Germinal center (tissue), 1 donor: ENCODE data around the gene IFIT5.
A peak's percentile ranks its signal among the peaks of the same experiment; 100 is the strongest.
"Not testable (repeated sequence)": the region's sequence is repeated elsewhere in the genome, so short reads cannot be mapped to it uniquely, and the experiment has no call there.

Experiments used
- DNase-seq: peaks from one replicate; pipeline ENCODE4 v3.0.0; 2012; ENCODE audit warnings: mixed read lengths, low spot score

Gene IFIT5, protein sequence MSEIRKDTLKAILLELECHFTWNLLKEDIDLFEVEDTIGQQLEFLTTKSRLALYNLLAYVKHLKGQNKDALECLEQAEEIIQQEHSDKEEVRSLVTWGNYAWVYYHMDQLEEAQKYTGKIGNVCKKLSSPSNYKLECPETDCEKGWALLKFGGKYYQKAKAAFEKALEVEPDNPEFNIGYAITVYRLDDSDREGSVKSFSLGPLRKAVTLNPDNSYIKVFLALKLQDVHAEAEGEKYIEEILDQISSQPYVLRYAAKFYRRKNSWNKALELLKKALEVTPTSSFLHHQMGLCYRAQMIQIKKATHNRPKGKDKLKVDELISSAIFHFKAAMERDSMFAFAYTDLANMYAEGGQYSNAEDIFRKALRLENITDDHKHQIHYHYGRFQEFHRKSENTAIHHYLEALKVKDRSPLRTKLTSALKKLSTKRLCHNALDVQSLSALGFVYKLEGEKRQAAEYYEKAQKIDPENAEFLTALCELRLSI

DNA sequence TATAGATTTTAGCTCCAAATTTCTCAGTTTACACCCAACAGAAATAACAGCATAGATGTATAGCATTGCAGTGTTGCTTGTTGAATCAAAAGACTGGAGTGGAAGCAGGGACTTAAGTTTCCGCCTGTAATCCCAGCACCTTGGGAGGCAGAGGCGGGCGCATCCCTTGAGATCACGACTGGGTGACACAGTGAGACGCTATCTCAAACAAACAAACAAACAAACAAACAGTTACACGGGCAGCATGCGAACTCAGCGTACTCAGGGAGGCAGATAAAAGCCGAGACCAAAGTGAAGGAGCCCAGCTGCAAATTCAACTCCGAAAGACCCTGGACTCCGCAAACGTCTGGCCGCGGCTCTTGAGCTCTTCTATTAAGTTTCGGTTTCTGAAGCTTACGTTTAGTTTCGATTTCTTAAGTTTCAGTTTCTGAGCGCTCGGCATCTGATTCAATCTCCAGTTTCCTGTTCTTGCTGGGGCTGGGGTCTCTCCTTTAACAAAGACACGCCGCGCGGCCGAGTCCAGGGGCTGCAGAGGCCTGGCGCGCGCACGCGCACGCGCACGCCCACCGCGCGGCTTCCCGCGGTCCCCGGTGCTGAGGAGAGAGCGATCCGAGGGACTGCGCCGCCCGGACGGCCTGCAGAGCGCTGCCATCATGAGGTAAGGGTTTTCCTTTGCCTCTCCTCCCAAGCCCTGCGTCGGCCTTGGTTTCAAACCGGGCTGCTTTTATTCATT lies at the start of gene IFIT5:
Gene IFIT5 (plus strand): TSS at position 423 of the 733 bp plus-strand sequence. CDS start 231 bp downstream, at position 654.
- DNase-seq = peak; percentile 60

- no peak for DNase-seq
These were observed 46.8 kb upstream of the IFIT5 start for GRCh38 chr10:89367529-89367928.

DNA sequence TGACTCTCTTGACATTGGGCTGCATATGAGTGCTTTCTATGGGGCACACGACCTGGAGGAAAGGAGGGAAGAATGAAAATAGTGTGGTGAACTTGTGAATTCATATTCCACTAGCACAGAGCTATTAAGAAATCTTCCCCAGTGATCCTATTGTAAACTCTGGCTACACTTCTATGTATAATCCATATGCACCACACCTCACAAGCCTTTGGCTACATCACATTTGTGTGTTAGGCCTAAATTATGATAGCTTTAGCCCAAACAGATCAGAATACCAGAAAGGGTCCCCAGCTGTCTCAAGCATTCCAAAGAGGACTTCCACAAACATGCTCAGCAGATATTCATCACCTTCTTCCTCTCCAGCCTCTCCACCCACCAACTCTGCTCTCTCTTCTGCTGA lies 46.2 kb upstream of the IFIT5 start:
- no peak for DNase-seq

DNA sequence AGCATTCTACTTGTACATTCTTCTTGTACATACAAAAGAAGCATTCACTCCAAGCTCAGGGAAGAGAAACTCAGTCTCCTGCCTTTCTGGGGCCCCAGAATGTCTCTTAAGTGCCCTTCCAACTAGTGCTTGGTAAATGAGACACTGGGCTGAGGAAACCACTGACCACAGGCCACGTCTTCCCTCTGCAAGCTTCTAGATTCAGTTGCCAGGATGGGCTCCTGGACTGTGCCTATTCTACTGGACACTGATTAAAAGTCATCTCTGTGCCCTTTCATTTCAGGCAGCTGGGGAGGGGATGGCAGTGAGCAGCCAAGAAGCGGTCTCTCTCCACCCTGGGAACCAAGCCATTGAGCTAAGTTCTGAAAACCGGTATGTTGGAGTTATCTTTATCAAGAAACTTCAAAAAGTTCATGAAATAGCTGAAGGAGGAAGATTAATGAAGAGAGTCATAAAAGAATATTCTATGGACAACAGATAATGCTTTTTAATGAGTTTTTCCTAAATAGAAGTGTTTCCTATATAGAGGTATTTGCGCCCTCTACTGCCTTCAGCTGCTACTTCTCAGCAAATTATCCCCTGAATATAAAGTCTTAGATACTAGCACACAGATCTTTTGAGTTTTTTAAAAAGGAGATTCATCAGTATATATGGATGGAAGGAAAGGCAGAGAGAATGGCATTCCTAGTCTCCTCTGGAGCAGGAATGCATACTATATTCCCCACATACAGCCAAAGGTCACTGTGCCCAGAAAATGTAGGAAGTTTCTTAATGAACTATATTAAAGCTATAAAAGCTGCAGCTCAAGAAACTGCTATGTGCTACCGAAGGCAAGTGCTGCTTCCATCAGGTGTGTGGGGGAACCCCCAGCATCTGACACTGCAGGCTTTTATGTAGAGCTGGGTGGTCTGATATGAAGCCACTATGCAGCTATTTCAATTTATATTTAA lies 44.9 kb upstream of the IFIT5 start:
- DNase-seq = peak; percentile 22

- DNase-seq = no peak
These were observed 43.3 kb upstream of the IFIT5 start for GRCh38 chr10:89371079-89371478.

GRCh38 chr10:89371987-89372386 lies 42.4 kb upstream of the IFIT5 start:
- DNase-seq = no peak

- no peak for DNase-seq
These were observed 40.3 kb upstream of the IFIT5 start for GRCh38 chr10:89373916-89374711.

GRCh38 chr10:89374713-89375141 lies 39.6 kb upstream of the IFIT5 start:
- DNase-seq = no peak

DNA sequence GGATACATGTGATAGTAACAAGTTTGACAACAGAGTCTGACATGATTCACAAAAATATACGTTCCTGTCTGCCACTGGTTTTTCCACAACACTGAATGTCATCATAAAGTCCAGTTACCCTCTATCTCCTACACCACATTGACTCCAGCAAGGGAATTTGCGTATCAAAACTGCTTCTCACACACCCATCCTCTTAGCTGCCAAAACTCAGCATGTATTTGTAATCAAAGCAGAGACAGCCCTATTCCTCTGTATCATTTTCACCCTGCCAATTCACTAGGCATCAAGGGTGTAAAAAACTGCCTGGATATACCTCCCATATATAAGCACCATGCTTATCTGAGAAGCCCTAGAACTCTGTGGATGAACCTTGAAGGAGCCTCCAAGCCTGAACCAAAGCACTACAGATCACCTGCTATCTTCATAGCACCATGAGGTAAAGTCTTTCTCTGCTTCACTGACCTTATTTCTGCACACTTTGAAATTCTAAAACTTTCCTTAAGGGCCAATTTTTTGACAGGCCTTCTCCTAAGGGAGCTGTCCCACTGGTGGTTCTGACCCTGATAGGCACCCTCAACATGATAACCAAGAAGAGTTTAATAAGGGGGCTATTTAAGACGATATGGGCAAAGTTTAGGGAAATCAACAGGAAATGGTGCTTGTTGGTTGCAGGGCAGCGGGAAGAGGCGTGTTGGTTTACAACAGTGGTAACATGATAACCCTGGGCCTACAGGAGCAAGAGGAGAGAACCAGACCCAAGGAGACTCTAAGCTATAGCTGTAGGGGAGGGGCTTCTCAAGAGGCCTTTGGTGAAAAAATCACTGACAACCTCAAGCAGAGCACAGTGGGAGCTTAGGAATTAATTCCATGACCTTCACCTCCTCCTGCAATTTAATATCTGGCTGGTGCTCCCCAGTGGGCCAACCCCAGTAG lies 36.4 kb upstream of the IFIT5 start, which contains the start of gene IFIT1B:
Gene IFIT1B (plus strand): TSS at position 352 of the 933 bp plus-strand sequence. CDS start 80 bp downstream, at position 432.
- DNase-seq = no peak

GRCh38 chr10:89379103-89379502 lies 35.3 kb upstream of the IFIT5 start:
- DNase-seq = no peak

DNA sequence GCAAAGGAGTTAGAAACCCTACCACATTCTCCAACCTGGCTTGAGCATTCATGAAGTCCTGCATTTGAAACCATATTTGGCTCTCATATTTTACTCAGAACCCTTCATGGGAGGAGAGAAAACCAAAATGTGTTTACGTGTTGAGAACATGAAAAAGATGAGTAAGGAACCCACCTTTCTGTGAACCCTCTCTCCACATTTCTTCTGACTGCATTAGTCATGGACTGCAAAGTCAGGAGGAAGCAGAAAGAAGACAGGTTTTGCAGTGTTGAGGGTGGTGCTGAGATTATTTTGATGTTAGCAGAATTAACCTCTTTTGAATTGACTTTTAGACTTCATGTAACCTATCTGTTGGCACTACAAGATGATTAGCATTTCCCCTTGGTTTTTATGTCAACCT lies 31.6 kb upstream of the IFIT5 start:
- DNase-seq = no peak

- DNase-seq = no peak
These were observed 29.7 kb upstream of the IFIT5 start for GRCh38 chr10:89384474-89385340.

- DNase-seq = no peak
These were observed 25.6 kb upstream of the IFIT5 start for GRCh38 chr10:89388806-89389205.

DNA sequence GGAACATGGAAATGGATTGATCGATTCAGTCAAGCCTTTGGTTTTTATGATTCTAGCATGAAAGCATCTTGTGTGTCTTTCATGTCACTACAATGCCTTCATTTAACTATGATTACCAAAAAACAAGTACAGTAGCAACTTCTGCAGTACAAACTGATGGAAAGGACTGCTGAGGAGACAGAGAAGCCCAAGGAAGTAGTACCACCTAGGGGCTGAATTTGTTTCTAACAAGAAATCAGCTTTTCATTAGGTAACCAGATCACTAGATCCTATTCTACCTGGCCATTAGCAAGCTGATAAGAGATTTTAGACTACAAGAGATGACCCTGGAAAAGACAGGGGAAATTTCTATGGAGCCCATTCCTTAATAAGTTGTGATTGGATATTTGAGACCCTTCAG lies 25.1 kb upstream of the IFIT5 start:
- DNase-seq = no peak

- no peak for DNase-seq
These were observed 23.7 kb upstream of the IFIT5 start for GRCh38 chr10:89390476-89391225.

DNA sequence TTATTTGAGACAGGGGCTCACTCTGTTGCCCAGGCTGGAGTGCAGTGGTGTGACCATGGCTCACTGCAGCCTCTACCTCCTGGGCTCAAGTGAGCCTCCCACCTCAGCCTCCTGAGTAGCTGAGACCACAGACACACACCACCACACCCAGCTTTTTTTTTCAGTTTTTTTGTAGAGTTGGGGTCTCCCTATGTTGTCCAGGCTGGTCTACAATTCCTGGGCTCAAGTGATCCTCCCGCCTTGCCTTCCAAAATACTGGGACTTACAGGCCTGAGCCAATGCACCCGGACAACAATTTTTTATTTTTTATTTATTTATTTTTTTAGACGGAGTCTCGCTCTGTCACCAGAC lies 23.2 kb upstream of the IFIT5 start:
- not testable (repeated sequence) for DNase-seq

- DNase-seq = peak; percentile 56
These were observed 22.2 kb upstream of the IFIT5 start, which contains the start of gene IFIT1 for GRCh38 chr10:89391907-89392756. Gene IFIT1, plus strand, starts transcription at chr10:89392623. Its CDS starts 90 bp downstream, at chr10:89392713.
